Measurements from ENCODE around the gene LRRC47. TPM values are rescaled to one million over a fixed set of nuclear protein-coding genes. Genes with fewer than 3 reads are reported as not detected.

Gene LRRC47
- total RNA-seq, 4 donors from 2014 or later = 21.6 to 33.5 (median 30.9) TPM

- no peak for TF ChIP-seq CTCF (IDR thresholded peaks at IDR 0.05)
- ATAC-seq (ENCODE audit: low FRiP score) (no peak), DNase-seq (ENCODE audit: low spot score) (no peak)
Observed at GRCh38 chr1:3771108-3772026, 24.9 kb downstream of the LRRC47 start.

- no peak for TF ChIP-seq CTCF (IDR thresholded peaks at IDR 0.05)
- no peak for DNase-seq (ENCODE audit: low spot score)
- ATAC-seq (ENCODE audit: low FRiP score) = no peak
Observed at GRCh38 chr1:3770047-3770765, 26.1 kb downstream of the LRRC47 start.

GRCh38 chr1:3768811-3769390, 27.4 kb downstream of the LRRC47 start:
- DNase-seq (ENCODE audit: low spot score) = no peak
- TF ChIP-seq CTCF (IDR thresholded peaks at IDR 0.05) = no peak
- ATAC-seq (ENCODE audit: low FRiP score) = no peak

- ATAC-seq (ENCODE audit: low FRiP score) (no peak), DNase-seq (ENCODE audit: low spot score) (no peak)
- no peak for TF ChIP-seq CTCF (IDR thresholded peaks at IDR 0.05)
Observed at GRCh38 chr1:3767328-3767925, 28.9 kb downstream of the LRRC47 start.

GRCh38 chr1:3763351-3764125, 32.8 kb downstream of the LRRC47 start:
- ATAC-seq (ENCODE audit: low FRiP score) (no peak), DNase-seq (ENCODE audit: low spot score) (no peak)
- TF ChIP-seq CTCF (IDR thresholded peaks at IDR 0.05) = no peak

GRCh38 chr1:3762873-3763228, 33.4 kb downstream of the LRRC47 start:
- no peak for ATAC-seq (ENCODE audit: low FRiP score)
- no peak for DNase-seq (ENCODE audit: low spot score)
- TF ChIP-seq CTCF (IDR thresholded peaks at IDR 0.05) = no peak
